Measurements from ENCODE around the gene TNFSF13B. TPM values are rescaled to one million over a fixed set of nuclear protein-coding genes. Genes with fewer than 3 reads are reported as not detected.

Gene TNFSF13B, protein sequence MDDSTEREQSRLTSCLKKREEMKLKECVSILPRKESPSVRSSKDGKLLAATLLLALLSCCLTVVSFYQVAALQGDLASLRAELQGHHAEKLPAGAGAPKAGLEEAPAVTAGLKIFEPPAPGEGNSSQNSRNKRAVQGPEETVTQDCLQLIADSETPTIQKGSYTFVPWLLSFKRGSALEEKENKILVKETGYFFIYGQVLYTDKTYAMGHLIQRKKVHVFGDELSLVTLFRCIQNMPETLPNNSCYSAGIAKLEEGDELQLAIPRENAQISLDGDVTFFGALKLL
- 9.0 and 10.3 TPM in 2 replicates for total RNA-seq

GRCh38 chr13:108269601-108270328 lies at the start of gene TNFSF13B:
TSS of gene TNFSF13B (plus strand) at chr13:108269718. CDS start at chr13:108269896, 178 bp downstream.

Other genes starting within 250 kb of the TNFSF13B start
- 10.5 and 11.0 TPM in 2 replicates for gene LIG4, start 54.2 kb upstream of the TNFSF13B start, total RNA-seq
- 6.2 and 6.3 TPM in 2 replicates for gene ABHD13, start 51.3 kb upstream of the TNFSF13B start, total RNA-seq

Measured in aortic smooth muscle cell (primary cell).